SKM-1 (cell line): Measurements from ENCODE around the gene SLC22A4.

Experiments used
- DNase-seq: peaks from one replicate; lab custom pipeline; 2025; ENCODE audit not compliant: unreplicated experiment; lab: John Stamatoyannopoulos, UW

Gene SLC22A4

DNA sequence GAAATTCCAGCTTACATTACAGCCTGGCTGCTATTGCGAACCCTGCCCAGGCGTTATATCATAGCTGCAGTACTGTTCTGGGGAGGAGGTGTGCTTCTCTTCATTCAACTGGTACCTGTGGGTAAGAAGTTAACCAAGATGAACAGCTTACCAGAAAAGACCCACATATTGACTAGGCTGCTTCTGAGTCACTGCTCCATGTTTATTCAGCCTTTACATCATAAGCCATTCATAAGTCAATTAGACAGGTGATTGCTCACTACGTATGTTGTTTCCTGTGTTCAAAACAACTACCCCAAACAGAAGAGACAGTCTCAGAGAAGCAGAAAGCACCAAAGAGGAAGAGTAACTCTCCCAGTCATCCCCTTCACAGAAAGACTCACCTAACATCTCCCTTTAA, 40.6 kb downstream of the SLC22A4 start:
- no peak for DNase-seq

DNA sequence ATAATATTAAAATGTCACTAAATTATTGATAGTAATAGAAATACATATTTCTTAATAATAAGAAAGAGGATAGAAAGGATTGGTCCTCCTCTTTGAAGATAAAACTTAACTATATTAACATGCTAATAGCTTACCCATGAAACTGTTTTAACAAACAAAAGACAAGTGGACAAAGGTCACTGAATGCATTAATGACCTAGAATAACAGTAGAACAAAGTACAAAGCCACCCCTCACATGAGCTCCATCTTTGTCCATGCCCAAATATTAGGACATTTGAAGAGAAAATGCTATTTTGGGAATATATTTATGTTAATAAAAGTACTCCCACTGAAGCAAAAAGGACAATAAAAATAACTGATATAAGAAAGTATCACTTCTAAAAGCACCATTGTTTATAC, 41.2 kb downstream of the SLC22A4 start:
- no peak for DNase-seq

DNA sequence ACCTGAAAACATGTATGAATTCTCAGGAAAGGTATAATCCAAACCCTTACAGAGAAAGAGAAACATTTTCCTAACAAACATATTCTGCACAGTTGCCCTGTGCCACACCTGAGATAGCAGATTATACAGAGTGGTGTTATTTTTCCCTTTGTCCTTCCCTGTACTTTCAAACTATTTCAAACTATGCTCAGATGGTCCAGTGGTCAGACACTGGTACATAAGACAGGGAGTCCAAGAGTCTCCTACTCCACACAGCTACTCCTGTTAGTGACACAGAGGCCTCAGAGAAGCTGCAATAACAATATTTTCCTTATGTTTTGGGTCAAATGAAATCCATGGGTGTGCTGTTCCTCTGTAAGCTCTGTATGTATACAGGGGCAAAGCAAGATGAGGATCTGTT, 45.3 kb downstream of the SLC22A4 start:
- no peak for DNase-seq

DNA sequence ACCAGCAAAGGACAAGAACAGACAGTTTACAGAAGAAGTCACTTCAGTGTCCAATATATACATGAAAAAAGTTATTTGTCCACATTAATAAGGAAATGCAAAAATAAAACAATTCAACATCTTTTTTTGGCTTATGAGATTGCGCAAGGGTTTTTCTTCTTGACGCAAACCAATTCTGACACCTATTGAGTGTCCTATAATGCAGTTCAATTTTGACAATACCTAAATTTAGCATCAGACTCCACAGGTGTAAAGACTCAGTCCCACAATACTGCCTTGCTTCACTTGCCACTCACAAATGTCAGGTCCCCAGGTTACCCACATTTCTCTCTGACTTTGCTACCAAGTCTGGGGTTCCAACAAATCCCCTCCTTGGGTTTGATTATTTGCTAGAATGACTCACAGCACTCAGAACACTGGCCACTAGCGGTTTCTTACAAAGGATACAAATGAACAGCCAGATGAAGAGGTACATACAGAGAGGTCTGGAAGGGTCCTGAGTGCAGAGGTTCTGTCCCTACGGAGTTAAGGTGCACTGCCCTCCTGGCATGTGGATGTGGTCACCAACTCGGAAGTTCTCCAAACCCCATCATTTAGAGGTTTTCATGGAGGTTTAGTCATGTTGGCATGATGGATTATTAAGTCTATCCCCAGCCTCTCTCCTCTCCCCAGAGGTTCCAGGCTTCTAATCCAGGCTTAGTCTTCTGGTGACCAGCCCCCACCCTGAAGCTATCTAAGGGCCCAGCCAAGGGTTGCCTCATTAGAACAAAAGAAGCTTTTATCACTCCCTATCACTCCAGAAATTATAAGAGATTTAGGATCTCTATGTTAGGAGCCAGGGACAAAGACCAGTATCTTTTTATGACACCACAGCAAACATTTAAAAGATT, 48.3 kb downstream of the SLC22A4 start:
- no peak for DNase-seq

DNA sequence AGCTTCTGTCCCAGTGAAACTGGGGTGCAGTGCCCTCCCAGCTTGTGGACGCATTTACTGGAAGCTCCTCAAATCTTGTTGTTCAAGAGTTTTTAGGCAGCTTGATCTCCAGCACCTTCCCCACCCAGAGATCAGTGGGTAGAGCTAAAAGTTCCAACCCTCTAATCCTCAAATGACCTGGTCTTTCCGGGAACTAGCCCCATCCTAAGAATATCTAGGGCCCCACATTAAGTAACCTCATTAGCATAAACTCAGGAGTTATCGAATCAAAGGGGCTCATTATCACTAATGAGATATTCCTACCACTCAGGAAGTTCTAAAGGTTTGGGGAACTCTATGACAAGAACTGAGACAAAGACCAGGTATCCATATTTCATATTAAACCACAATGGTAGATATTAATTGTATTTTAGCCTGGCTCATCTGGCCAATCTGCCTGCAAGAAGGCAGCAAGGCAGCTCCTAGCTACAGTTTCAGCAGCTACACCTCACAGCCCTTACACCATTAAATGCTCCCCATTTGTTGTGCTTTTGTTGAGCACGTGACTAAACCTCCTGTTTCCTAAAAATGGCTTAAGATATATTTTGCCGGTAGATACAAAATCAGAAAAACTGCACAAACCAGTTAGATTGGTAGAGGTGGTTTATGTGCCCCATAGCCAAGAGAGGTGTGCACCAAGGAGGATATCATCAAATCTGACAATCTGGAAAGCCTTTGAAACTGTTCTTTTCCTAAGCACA, 50.8 kb downstream of the SLC22A4 start:
- DNase-seq = no peak

DNA sequence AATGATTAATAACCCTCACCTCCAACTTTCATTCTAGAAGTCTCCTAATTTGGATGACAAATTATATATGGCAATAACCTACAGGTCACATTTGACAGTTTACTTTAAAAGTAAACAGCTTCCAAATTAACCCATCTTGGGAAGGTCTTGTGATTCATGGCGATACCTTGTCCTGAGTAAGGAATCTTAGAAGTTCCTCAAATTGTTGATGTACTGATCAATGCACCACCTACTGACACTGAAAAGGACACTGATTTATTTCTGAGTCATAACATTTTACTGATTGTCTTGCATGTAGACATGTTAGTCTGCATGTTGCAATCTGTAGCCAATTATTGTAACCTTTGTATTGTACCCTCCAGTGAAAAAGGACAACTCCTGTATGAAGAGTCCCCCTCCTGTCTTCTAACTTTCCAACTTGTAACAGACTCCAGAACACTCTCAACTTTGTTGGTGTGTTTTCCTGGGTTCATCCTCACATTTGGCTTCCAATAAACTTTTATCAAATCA, 59.3 kb downstream of the SLC22A4 start:
- DNase-seq = no peak

DNA sequence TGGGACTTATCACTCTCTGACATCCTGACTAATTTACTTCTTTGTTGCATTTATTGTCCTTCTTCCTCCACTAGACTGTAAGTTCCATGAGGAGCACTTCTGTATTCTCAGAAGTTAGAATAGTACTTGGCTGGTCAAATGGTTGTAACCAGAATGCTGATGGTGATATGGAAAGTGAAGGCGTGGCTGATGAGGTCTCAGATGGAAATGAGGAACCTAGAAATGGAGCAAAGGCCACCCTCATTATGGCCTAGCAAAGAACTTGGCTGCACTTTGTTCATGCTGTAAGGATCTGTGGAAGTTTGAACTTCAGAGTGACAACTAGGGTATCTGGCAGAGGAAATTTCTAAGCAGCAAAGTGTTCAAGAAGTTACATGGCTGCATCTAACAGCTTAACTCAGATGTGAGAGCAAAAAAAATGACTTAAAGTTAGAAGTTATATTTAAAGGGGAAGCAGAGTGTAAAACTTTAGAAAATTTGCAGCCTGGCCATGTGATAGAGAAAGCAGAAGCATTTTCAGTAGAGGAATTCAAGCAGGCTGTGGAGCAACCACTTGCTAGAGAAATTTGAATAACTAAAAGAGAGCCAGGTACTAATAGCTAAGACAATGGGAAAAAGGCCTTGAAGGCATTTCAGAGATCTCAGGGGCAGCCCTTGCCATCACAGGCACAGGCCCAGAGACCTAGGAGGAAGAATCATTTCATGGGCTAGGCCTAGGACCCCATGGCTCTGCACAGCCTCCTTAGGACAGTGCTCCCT, 60.4 kb downstream of the SLC22A4 start:
- peak; percentile 74 for DNase-seq

DNA sequence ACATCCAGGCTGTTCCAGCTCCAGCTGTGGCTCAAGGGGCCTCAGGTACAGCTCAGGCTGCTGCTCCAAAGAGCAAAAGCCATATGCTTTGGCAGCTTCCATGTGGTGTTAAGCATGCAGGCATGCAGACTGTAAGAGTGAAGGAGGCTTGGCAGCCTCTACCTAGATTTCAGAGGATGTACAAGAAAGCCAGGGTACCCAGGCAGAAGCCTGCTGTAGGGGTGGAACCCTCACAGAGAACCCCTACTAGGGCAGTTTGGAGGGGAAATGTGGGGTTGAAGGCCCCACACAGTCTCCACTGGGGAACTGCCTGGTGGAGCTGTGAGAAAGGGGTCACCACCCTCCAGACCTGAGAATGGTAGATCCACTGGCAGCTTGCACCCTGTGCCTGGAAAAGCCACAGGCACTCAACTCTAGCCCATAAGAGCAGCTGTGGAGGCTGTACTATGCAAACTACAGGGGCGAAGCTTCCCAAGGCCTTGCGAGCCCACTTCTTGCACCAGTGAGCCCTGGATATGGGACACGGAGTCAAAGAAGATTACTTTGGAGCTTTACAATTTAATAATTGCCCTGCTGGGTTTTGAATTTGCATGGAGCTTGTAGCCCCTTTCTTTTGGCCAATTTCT, 61.1 kb downstream of the SLC22A4 start:
- no peak for DNase-seq

DNA sequence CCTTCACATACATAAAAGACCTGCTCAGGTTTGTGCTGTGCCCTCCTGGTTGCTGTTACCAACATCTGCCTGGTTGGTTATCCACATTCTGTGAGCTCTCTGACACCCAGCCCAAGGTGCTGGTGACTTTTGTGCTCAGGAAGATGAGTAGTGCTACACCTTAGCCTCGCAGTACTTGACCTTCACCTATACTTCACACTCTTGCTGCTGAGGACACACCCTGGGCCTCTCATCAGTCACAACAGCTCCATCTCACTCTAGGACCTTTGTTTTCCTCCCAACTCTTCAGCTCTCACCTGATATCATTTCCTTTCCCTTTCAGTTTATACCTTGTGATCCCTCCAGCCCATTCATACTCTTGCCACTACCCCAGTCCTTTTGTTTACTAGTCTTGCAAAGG, 64.6 kb downstream of the SLC22A4 start:
- no peak for DNase-seq

DNA sequence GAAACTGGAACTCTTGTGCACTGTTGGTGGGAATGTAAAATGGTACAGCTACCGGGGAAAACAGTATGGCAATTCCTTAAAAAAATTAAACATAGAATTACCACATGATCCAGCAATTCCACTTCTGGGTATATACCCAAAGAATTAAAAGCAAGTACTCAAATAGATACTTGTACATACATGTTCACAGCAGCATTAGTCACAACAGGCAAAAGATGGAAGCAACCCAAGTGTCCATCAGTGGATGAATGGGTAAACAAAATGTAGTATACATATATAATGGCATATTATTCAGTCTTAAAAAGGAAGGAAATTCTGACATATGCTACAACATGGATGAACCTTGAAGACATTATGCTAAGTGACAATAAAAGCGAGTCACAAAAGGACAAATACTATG, 67.9 kb downstream of the SLC22A4 start:
- no peak for DNase-seq

DNA sequence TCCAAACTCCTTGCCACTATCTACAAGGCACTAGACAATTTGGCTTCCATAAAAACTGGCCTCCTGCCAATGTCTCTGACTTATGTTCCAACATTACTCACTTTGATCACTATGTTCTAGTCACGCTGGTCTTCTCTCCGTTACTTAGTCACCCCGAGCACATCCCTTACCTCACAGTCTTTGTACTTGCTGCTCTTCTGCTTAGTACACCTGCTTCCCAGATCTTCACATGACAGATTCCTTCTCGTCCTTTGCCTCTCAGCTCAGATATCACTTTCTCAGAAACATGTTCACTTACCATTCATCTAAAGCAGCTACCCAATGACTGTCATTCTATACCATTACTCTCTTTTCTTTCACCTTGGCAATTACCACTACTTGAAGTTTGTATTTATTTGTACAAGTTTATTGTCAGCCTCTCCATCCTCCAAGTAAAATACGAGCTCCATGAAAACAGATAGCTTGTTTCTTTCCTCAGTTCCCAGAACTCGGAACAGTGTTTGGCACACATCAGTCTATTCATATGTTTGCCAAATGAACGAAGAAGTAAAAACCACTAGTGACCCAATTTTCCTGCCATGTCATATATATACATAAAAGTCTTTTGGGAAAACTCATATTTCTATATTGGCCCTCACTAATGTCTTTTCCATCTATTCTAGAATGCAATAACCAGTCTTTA, 69.4 kb downstream of the SLC22A4 start:
- DNase-seq = no peak

DNA sequence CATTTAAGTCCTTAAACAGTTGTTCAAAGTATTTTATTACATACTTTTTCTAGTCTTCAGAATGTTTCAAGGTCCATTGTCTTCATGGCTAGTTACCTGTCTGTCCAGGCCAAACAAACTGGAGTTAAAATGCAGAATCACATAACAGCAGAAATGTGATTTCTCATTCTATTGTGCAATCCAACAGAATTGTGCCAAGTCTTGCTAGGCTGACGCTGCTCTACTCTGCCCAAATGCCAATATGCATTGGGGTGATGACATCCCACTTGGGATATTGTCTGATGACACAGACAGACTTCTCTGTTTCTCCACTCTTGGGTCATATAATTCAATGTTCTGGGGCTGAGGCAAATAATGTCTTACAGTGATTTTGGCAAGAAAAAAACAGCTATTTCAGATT, 70.1 kb downstream of the SLC22A4 start:
- DNase-seq = no peak

DNA sequence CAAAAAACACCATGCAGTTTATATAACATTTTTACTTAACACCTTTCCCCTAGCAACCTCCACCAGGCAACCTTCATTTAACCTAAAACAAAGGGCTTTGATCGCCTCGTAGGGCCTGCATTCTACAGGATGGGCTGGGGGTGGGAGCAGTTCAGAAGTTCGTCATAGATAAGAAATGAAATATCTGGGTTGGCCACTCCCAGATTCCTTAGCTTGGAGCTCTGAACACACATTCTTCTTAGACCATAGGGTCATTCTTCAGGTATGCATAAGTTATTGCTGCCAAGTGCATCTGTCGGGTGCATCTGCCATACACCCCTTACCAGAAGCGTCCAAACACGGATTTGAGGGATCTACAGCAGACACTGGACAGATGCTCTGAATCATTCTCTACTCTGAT, 71.0 kb downstream of the SLC22A4 start:
- DNase-seq = no peak

DNA sequence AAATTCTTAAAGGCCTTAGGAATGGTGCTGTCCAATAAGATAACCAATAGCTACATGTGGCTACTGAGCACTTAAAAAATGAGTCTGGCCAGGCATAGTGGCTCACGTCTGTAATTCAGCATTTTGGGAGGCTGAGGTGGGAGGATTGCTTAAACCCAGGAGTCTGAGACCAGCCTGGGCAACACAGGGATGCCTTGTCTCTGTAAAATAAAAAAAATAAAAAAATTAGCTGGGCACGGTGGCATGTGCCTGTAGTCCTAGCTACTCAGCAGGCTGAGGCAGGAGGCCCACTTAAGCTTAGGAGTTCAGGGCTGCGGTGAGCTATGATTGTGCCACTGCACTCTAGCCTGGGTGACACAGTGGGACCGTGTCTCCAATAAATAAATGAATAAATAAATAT, 74.0 kb downstream of the SLC22A4 start:
- DNase-seq = no peak

DNA sequence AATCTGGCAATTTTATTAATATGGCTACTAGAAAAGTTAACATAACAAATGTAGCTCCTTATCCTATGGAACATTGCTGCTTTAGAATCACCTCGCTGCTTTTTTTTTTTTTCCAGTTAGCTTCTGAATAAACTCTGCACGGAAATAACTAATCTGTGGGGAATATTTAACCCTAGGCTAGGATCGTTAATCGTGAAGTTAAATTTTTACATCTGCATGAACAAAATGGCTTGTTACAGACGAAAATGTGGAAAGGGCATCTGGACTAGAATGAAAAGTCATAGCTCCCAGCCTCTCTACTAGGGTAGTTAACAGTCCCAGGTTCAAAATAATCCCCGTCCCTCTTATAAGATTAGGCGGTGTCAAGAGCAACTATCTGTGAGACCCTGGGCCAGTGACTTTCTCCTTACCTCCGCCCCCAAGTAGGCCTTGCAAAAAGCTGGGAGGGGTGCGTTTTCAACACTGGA, 74.8 kb downstream of the SLC22A4 start:
- DNase-seq = peak; percentile 36

DNA sequence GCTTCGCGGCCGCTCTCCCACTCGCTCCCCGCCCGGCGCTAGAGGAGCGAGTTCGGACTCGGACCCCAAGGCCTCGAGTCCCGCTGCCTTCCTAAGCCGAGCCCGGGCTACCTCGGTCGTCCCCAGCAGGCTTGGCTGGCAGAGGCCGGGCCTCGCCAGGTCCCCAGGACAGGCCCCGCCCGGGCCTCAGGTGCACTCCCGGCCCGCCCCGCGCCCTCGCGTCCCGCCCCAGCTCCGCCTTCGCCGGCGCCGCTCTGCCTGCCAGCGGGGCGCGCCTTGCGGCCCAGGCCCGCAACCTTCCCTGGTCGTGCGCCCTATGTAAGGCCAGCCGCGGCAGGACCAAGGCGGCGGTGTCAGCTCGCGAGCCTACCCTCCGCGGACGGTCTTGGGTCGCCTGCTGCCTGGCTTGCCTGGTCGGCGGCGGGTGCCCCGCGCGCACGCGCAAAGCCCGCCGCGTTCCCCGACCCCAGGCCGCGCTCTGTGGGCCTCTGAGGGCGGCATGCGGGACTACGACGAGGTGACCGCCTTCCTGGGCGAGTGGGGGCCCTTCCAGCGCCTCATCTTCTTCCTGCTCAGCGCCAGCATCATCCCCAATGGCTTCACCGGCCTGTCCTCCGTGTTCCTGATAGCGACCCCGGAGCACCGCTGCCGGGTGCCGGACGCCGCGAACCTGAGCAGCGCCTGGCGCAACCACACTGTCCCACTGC, 75.4 kb downstream of the SLC22A4 start, which contains the start of gene SLC22A5:
TSS of gene SLC22A5 (plus strand) at position 237 of the 707 bp plus-strand sequence. CDS start at position 500, 263 bp downstream.
- no peak for DNase-seq

DNA sequence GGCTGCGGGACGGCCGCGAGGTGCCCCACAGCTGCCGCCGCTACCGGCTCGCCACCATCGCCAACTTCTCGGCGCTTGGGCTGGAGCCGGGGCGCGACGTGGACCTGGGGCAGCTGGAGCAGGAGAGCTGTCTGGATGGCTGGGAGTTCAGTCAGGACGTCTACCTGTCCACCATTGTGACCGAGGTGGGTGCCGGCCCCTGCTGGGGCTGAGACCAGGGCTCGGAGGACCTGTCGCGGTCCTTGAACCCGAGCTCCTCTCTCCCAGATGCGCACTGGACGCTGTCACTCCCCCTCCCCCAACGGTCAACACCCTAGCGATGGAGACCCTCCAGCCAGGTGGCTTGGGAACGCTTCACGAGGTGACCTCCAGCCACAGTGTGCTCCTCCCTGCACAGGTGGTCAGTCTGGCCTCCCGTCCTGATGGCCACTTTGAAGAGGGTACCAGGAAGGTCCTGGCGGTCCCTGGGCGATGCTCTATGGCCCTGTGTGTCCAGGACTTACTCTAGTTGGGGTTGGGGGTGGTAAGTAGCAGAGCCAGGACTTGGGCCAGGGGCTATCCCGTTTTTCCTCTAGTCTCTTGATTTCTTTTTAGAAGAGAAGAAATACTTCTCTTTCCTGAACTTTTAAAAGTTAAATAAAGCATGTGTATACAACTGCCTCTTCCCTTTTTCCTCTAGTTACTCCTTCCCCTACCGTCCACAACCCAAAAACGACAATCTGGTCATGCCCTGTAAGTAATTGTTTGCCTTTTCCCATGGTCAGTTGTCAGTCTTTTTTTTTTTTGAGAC, 76.2 kb downstream of the SLC22A4 start:
- no peak for DNase-seq

DNA sequence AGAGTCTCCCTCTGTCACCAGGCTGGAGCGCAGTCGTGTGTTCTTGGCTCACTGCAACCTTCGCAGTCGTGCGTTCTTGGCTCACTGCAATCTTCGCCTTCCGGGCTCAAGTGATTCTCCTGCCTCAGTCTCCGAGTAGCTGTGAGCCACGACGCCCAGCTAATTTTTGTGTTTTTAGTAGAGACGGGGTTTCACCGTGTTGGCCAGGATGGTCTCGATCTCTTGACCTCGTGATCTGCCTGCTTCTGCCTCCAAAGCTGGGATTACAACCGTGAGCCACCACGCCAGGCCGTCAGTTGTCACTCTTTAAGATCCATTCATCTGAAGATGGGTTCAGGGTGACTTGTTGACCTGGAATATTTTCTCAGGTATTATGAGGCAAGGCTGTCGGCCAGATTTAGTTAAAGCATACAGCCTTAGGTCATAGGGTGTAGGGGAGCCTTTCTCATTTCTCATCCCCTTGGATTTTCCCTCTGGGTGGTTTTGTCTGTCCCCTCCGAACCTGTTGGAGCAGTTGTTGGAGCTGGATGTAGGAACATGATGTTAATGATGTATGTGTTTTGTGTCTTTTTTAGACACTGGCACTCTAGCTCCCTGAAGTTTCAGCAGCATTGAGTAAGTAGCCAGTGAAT, 76.9 kb downstream of the SLC22A4 start:
- DNase-seq = no peak
